ENCODE data around the gene SLC16A4.
A peak's percentile ranks its signal among the peaks of the same experiment; 100 is the strongest.
"Not testable (repeated sequence)": the region's sequence is repeated elsewhere in the genome, so short reads cannot be mapped to it uniquely, and the experiment has no call there.

Gene SLC16A4

DNA sequence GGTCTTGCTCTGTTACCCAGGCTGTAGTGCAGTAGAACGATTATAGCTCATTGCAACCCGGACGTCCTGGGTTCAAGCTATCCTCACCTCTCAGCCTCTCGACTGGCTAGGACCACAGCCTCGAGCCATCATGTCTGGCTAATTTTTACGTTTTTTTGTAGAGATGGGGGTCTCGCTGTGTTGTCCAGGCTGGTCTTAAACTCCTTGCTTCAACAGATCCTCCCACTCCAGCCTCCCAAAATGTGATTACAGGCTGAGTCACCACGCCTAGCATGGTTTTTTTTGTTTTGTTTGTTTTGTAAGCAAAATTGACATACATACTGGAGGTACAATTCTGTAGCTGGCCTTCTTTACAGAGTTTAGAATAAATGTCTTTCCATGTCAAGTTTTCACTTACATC, 17.7 kb upstream of the SLC16A4 start:
- no peak for DNase-seq (ENCODE audit: low spot score)

DNA sequence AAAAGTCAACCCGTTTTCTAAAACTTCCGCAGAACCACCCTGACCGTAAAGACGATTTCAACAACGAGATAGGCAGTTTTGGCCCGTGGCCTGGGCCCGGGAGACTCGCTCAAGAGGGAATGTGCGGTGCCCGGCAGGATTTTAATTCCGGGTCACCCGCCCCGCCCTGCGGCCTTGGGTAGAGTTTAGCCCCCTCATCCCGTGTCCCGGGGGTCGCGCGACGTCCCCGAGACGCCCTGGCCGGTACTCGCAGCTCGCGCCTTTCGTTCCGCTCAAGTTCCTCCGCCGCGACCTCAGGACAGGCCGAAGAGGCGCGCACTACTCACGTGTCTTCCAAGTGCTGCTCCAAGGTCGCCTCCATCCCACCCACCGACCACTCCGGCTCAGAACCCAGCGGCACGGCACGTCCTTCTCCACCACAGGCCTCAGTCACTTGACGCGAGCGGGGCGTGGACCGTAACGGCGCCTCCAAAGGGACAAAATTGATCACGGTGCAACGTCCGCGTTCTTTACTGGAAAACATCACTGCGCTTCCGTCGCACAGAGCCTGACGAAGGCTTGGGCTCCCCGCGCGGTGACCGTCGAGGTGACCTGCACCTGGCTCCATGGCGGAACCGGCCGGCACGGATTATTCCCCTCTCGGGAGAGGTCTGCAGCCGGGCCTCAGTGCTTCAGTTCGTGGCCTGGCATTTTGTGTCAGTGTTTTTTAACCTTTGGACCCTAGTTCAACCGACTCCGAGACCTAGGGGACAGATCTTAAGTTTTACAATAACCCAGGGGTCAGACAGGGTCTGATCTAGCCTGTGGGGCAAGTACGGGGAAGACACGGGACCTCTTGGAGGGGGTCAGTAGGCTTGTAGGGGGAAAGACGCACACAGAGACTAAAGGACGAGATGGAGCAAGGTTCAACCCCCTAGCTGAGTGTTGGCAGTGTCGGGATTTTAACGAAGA, 16.7 kb upstream of the SLC16A4 start, which contains the start of gene LAMTOR5:
TSS of gene LAMTOR5 (minus strand) at position 435 of the 951 bp plus-strand sequence. CDS start at position 361, 74 bp downstream.
- peak; percentile 95 for DNase-seq (ENCODE audit: low spot score)

DNA sequence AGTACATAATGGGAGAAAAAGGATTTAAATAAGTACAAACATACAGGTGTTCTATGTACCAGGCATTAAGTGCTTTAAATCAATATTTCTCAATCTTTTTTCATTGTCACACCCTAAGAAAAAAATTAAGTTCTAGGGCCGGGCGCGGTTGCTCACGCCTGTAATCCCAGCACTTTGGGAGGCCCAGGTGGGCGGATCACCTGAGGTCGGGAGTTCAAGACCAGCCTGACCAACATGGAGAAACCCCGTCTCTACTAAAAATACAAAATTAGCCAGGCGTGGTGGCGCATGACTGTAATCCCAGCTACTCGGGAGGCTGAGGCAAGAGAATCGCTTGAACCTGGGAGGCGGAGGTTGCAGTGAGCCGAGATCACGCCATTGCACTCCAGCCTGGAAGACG, 15.6 kb upstream of the SLC16A4 start:
- not testable (repeated sequence) for DNase-seq (ENCODE audit: low spot score)

DNA sequence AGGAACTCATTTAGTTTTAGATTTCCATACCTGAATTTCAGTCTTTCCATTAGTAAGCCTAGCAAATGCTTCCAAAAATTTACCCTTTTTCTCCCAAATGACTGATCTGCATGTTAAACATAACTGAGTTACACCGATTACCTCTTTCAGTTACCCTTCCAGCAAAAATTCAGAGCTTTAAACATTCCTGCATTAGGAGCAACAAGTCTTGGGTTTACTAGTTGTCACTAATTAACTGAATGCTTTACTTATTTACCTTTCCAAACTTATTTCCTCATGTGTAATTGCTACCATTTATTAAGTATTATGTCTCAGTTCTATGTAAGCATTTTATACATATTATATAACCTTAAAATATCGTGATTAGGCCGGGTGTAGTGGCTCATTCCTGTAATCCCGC, 13.6 kb upstream of the SLC16A4 start:
- no peak for DNase-seq (ENCODE audit: low spot score)

DNA sequence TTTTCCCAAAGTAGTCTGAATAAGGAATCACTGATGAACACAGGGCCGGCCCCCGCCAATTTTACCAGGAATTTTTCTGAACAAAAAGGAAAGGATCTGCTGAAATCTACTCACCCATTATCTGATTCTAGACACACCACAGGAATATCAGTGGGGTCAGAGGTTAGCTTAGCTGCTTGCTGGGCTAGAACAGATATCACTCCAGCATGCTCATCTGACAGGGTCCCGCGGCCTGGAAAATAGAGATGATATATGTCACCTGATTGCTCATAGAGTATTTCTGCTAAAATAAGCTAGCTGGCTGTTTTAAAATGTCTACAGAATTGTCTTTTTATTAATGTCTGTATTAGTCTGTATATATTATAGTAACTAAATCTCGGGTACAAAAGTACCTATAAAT, 13.0 kb upstream of the SLC16A4 start:
- DNase-seq (ENCODE audit: low spot score) = no peak

DNA sequence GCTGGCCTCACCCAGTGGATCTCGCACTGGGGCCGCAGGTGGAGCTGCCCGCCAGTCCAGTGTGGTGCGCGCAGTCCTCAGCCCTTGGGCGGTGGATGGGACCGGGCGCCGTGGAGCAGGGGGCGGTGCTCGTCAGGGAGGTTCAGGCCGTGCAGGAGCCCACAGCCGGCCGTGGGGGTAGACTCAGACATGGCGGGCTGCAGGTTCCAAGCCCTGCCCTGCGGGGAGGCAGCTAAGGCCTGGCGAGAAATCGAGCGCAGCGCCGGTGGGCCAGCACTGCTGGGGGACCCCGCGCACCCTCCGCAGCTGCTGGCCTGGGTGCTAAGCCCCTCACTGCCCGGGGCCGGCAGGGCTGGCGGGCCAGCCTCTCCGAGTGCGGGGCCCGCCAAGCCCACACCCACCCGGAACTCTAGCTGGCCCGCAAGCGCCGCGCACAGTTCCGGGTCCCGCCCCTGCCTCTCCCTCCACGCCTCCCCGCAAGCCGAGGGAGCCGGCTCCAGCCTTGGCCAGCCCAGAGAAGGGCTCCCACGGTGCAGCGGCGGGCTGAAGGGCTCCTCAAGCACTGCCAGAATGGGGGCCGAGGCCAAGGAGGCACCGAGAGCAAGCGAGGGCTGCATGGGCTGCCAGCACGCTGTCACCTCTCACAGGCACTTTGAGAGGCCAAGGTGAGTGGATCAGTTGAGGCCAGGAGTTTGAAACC, 5.6 kb upstream of the SLC16A4 start:
- DNase-seq (ENCODE audit: low spot score) = not testable (repeated sequence)

DNA sequence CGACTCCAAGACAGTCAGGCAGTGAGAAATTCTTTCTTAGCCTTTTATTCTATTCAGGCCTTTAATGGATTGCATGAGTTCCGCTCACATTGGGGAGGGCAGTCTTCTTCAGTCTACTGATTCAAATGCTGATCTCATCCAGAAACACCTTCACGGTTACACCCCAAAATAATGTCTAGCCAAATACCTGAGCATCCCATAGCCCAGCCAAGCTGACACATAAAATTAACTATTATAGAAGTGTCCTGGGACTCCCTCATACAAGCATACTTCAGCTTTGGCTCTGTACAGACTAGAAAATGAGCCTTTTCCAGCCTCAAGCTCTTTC, 3.6 kb upstream of the SLC16A4 start:
- no peak for DNase-seq (ENCODE audit: low spot score)

DNA sequence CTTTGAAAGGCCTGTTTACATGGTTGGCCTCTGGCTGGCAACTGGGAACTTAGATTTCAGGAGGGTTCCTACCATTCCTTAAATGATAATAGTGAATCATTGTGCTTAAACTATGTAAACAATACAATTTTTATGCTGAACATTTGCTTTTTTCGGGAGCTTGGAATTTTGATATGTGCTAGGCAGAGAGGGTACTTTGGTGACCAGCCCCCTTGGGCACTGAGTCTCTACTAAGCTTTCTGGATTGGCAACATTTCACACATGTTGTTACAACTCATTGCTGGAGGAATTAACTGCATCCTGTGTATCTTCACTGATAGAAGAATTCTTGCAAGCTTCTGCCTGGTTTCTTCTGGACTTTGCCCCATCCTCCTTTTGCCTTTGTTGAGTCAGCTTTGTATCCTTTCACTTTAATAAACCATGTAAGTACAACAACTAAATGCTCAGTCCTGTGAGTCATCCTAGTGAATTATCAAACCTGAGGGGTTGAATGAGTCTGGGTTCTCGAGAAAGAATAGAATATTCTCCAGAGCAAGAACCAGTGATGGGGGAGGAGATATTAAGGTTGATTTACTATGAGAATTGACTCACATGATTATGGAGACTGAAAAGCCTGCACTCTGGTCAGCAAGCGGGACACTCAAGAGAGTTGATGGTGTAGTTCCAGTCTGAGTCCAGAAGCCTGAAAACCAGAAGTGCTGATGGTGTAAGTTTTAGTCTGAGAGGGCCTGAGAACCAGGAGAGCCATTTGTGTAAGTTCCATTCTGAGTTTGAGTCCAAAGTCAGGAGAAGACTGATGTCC, 3.1 kb upstream of the SLC16A4 start:
- no peak for DNase-seq (ENCODE audit: low spot score)

DNA sequence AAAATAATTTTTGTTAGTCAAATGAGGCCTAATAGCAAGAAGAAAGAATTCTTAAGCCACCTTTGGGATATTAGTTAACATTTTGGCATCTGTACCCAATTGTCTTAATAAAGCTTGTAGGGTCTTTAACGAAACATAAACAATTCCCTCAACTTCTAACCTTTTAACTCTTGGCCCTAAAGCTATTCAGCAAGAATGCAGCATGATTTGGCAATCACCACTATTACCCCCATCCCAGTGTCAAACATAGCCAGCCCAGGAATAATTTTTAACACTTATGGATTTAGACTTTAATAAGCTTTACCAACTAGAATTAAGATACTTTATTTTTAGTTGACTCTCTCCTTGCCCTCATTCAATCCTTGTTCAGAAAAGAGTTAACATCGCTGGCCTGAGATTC, 2.5 kb upstream of the SLC16A4 start:
- DNase-seq (ENCODE audit: low spot score) = no peak

DNA sequence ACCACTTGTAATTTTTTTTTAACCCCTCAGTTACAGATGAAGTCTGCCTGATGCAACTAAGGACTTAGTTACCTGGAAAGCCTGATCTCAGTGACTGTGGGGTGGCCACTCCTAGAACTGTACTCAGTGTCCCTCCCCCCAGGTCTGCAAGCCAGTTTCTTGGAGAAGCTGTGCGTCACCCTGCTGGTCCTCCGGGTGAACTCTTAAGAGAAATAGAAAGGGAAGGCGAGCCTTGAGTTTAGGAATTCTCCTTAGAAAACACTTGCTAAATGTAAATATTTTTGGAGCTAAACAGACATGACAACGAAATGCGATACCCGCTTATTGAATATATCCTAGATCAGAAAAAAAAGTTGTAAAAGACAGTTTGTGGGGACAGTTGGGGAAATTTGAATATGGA, 730 bp downstream of the SLC16A4 start:
- no peak for DNase-seq (ENCODE audit: low spot score)

DNA sequence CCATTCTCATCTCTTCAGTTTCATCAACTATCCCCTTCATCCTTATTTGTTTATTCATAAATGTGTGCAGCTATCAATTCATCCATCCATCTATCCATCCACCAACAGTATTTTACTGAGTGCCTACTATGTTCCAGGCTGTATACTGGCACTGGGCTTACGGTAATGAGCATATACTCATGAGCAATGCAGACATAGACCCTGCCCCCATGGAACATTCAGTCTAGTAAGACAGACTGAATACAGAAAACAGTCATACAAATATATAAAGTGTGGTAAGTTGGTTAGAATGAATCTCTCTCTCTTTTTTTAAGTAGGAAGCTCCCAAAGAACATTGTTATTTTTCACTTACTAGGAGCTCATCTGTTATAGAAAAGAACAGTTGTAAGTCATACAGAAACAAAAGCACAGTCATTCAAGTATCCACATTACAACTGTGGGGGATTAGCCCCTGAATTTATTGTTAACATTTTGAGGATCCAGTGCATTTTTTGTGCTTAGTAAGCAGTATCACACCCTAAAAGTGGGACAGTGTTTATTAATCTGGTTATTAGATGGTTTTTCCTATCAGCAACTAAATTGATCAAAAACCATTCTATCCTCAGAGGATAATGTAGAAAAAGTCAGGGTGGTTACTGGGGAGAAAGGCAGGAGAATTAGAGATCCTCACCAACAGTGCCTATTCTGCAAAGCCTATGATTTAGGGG, 3.6 kb downstream of the SLC16A4 start:
- DNase-seq (ENCODE audit: low spot score) = peak; percentile 33

DNA sequence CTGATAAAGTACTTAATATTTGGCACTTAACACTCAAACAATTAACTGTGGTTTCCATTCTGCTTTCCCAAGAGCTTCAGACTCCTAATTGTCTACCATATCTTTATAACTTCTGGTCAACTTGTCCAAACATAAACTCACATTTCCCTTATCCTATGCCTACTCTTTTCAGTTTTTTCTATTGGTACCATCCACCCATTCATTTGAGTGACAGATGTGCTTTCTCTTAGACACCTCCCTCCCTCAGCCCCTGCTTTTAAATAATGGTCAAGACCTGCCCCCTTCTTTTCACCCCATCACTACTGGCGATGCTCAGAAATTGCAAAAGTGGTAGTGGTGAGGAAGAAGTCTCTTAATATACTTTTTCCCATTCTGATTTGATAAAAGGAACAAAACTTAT, 5.5 kb downstream of the SLC16A4 start:
- no peak for DNase-seq (ENCODE audit: low spot score)

DNA sequence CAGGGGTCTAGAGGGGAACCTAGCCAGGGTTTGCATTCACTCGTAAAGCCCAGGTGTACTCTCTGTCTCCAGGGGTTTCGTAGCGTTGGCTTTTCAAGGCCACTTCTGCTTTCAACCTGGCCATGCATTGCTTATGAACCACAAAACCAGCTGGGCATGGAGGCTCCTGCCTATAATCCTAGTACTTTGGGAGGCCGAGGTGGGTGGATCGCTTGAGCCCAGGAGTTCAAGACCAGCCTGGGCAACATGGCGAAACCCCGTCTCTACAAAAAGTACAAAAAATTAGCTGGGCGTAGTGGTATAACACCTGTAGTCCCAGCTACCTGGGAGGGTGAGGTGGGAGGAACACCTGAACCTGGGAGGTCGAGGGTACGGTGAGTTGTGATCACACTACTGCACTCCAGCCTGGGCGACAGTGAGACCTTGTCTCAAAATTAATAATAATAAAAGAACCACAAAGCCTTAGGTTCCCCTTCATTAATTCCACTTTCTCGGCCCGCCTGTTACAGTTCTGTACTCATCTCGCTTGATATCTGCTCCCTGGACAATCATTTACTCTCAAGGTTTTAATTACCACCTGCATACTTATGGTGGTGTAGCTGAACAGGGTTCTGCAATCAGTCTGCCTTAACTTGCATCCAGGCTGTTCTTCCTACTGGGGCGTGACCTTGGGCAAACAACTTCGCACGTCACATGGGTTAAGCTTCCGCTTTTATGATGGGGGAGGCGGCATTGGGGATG, 6.1 kb downstream of the SLC16A4 start:
- DNase-seq (ENCODE audit: low spot score) = no peak

DNA sequence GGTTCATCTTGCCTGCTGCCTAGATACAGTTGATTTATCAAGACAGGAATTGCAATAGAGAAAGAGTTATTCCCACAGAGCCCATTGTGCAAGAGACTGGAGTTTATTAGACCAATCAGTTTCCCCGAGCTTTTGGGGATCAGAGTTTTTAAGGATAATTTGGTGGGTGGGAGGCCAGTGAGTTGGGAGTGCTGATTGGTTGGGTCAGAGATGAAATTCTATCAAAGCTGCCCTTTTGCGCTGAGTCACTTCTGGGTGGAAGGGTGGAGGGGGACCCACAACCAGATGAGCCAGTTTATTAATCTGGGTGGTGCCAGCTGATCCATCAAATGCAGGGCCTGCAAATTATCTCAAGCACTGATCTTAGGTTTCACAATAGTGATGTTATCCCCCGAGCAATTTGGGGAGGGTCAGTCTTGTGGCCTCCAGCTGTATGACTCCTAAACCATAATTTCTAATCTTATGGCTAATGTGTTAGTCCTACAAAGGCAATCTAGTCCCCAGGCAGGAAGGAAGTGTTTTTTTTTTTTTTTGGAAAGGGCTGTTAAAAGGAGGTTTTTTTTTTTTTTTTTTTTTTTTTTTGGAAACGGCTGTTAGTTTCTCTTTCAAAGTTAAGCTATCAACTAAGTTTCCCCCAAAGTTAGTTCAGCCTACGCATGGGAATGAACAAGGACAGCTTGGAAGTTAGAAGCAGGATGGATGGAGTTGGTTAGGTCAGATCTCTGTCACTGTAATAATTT, 7.4 kb downstream of the SLC16A4 start:
- no peak for DNase-seq (ENCODE audit: low spot score)

DNA sequence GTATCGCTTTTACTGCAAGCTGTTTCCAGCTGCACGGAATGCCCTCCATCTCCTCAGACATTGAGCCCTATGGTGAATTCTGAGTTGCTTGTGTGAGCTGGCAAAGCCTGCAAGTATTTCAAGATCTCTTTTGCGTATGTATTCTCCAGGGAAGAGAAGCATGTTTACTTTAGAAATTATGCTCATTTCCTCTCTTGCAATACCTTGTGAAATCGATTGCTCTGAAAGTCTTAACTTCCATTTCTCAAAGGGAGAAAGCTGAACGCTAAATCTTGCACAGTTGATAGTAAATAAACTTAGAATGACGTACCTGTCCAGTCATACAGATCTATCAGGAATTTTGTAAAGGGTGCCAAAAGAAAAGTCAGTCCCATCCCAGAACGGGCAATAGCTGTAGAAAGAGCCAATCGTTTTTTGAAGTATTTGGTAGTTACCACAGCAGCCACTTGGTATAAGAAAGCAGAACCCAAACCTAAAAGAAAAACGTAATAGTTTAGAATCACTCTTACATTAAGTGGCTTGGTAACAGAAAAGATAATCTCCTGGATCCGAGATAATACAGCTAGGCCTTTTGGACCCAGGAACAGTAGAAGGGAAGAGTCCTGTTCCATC, 10.0 kb downstream of the SLC16A4 start:
- no peak for DNase-seq (ENCODE audit: low spot score)

DNA sequence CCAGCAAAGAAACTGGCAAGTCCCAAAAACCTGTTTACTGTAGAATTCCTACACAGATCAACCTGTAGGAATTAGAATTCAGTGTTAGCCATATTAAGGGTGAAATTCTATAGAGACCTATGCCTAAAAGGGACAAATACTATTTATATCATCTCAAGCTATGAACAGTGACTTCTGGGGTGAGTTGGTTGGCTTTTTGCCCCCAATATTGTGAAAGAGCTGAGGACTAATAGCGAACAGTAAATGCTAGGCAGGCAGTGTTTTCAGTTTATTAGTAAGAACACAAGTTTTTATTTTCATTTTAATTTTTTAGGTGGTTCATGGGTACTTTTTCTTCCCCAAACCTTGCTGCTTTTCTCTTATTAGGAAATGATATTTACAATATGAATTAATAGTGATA, 15.3 kb downstream of the SLC16A4 start:
- no peak for DNase-seq (ENCODE audit: low spot score)

DNA sequence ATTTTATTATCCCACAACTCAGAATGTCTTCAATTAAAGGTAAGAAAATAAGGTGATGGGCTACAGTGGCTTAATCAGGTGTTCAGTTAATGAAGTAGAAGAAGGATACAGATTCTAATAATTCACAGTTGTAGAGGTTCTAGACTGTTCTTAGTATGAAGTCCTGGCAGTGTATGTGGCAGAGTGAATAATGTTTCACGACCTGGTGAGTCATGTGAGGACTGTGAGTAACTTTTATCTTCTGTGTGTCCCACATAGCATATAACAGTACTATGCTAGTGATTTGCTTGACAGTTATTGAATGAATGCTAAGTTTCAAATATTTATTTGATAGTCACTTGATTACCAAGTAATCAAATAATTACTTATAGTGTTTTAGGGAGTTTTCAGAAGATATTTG, 20.0 kb downstream of the SLC16A4 start:
- DNase-seq (ENCODE audit: low spot score) = peak; percentile 49

DNA sequence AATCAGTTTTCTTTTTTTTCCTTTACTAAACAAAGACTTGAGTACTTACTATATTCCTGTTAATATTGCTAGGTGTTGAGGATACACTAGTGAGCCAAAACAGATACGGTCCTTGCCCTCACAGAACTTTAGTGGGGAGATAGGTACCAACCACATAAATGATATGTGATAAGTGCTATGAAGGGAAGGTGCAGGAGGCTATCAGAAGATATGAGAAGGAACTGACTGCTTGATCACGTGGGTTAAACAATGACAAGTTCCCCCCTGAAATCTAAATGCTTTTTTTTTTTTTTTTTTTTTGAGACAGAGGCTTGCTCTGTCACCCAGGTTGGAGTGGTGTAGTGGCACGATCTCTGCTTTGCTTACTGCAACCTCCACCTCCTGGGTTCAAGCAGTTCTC, 26.6 kb downstream of the SLC16A4 start:
- DNase-seq (ENCODE audit: low spot score) = no peak

DNA sequence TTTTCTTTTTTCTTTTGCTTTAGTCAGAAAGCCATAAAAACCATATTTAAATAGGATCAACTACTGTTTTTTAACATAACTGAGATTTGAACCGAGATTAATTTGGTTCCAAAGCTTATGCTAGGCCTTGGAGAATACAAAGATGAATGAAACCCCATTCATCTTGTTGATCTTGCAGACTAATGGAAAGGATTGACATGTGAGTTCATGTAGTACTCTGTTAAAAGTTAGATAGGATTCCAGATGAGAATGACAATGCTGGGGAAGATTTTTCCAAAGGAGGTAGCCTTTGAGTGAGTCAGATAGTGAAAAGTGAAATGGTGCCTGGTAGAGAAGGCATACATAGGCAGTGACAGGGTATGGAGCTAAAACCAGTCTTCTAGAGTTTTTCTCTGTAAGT, 29.0 kb downstream of the SLC16A4 start:
- no peak for DNase-seq (ENCODE audit: low spot score)

DNA sequence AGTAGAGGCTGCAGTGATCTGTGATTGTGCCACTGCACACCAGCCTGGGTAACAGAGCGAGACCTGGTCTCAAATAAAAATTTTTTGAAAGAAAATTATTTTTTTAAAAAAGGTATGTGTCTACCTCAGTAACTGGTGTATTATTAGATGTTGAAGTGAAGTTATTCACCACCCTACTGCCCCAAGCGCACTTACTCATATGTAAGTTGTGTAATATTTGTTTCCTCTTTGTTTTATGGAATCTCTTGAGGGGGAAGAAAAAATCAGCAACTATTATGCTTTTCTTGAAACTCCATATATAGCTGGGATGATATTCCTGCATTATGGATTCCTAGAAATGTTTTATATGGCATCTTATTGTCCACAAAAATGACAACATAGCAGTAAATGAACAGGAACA, 30.4 kb downstream of the SLC16A4 start:
- no peak for DNase-seq (ENCODE audit: low spot score)

Measured in activated CD4-positive, alpha-beta T cell treated with anti-CD3 and anti-CD28 coated beads, Interleukin-2, Interleukin-4, amounts not matched to agents 100 ng/mL and 50 ng/mL, durations not matched to agents 16 hours and 8 hours (primary cell).